HG03060 (cell line): Measurements from ENCODE around the gene TSPAN7.

Experiments used
- ATAC-seq: cut with Tn5 transposase; IDR thresholded peaks from one replicate; pipeline ENCODE4 v1.9.1; 2021; ENCODE audit warnings: low read depth, moderate number of reproducible peaks; ENCODE audit not compliant: unreplicated experiment

TSPAN7 gene

GRCh38 chrX:38583181-38583580 is 21.8 kb downstream of the TSPAN7 start:
- ATAC-seq: no peak

- no peak for ATAC-seq
Measured at GRCh38 chrX:38594434-38594833, 33.1 kb downstream of the TSPAN7 start.

- no peak for ATAC-seq
Measured at GRCh38 chrX:38595801-38596200, 34.5 kb downstream of the TSPAN7 start.

- ATAC-seq: no peak
Measured at GRCh38 chrX:38596939-38597338, 35.6 kb downstream of the TSPAN7 start.

GRCh38 chrX:38599796-38600755 is 38.7 kb downstream of the TSPAN7 start:
- no peak for ATAC-seq

GRCh38 chrX:38601866-38602265 is 40.5 kb downstream of the TSPAN7 start:
- no peak for ATAC-seq

- ATAC-seq: no peak
Measured at GRCh38 chrX:38606821-38607220, 45.5 kb downstream of the TSPAN7 start.

GRCh38 chrX:38607976-38608375 is 46.6 kb downstream of the TSPAN7 start:
- no peak for ATAC-seq

GRCh38 chrX:38610849-38611248 is 49.5 kb downstream of the TSPAN7 start:
- ATAC-seq: no peak

- no peak for ATAC-seq
Measured at GRCh38 chrX:38612281-38612680, 50.9 kb downstream of the TSPAN7 start.

- ATAC-seq: no peak
Measured at GRCh38 chrX:38614485-38614884, 53.1 kb downstream of the TSPAN7 start.

DNA sequence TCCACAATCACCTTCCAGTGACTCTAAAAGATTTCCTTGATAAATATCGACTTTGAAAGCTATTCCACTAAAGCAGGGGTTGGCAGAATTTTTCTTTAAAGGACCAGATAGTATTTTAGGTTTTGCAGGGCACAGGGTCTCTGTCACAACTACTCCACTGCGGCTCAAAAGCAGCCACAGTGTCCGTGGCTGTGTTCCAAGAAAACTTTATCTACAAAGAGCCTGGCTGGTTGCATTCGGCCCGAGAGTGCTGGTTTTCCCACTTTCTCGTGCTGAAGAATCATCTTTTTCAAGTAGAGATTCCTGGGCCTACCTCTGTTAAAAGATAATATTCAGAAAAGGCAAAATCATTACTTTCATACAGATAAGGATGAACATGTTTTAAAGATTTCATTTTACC is 55.6 kb downstream of the TSPAN7 start:
- ATAC-seq: no peak

- ATAC-seq: no peak
Measured at GRCh38 chrX:38618180-38618579, 56.8 kb downstream of the TSPAN7 start.

DNA sequence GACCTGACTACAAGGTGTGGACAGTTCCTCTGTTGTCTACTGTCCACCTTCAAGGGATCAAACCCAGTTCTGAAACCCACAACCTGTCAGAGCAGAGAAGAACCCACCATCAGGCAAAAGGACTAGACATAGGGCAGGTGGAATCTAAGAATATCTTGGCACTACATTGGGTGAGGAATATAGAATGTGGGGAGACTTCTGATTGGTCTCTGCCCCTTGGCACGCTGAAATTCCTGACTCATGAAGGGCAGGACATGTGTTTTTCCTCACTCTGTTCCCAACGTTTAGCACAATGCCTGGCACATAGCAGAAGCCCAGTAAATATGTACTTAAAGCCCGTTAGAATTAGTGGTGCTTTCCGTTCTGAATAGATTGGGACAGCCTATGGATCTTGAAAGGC is 59.3 kb downstream of the TSPAN7 start:
- no peak for ATAC-seq

DNA sequence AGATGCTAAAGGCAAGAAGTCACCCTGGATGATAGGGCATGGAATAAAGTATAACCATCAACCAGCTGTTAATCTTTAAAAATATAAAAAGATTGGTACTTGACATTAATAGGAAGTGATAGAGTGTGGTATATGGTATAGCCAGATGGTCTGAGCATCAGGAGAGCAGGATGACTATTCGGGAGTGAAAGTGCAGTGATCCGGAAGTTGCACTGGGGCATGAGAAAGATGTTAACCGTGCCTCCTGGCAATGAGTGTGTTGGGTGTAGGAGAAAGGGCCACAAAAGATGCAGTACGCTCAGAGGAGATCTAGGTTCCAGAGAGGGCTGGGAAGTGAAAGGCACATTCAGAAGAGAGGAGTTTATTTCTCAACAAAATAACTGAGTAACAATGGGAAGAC is 65.0 kb downstream of the TSPAN7 start:
- no peak for ATAC-seq

- ATAC-seq: peak; percentile 82
Measured at GRCh38 chrX:38627683-38628082, 66.3 kb downstream of the TSPAN7 start.

- ATAC-seq: no peak
Measured at GRCh38 chrX:38628587-38628986, 67.2 kb downstream of the TSPAN7 start.

GRCh38 chrX:38632516-38632915 is 71.2 kb downstream of the TSPAN7 start:
- no peak for ATAC-seq

DNA sequence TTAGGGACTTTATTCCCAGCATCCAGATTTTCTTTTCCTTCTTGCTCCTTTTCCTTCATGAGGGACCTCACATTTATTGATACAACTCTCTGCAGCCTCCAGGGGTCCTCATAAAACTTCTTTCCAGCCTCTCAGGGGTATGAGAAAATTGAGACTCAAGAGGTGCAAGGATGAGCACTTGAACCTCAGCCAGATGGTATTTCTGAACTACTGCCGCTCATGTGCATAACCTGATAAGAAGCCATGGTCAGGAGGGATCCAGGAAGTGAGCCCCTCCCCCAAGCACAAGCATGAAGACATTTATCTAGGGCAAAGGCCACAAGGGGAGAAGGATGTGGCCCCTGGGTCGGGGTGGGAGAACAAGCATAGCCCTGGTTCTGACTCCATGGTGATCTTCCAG is 73.3 kb downstream of the TSPAN7 start:
- no peak for ATAC-seq

- ATAC-seq: no peak
Measured at GRCh38 chrX:38636949-38637819, 75.8 kb downstream of the TSPAN7 start.

GRCh38 chrX:38638952-38639529 is 77.7 kb downstream of the TSPAN7 start:
- no peak for ATAC-seq
